NB4 (cell line): Measurements from ENCODE around the gene NRDE2.

ENCODE experiments used
- DNase-seq: peaks from one replicate; pipeline ENCODE4 v3.0.0; 2010; ENCODE audit warnings: low read depth
- H3K4me3 ChIP-seq: one replicate; pipeline ENCODE4 v1.5.1; 2011; ENCODE audit warnings: mild to moderate bottlenecking, low read depth, low read length, moderate library complexity
- MYC ChIP-seq: IDR thresholded peaks from 2 replicates; pipeline ENCODE4 v1.6.1; 2011; ENCODE audit warnings: low read depth, low read length
- POLR2A ChIP-seq: IDR thresholded peaks from 2 replicates; pipeline ENCODE4 v1.6.1; 2011; ENCODE audit warnings: mild to moderate bottlenecking; ENCODE audit not compliant: insufficient read length; ENCODE audit errors: extremely low read depth
- TF ChIP-seq, protein P1 (sequence below): IDR thresholded peaks from one replicate; pipeline ENCODE4 v1.5.1; 2012; ENCODE audit warnings: low read depth, low read length
- TF ChIP-seq, protein P2 (sequence below): IDR thresholded peaks from 2 replicates; pipeline ENCODE4 v1.6.1; 2011; ENCODE audit warnings: low read depth, low read length

NRDE2 gene

DNA sequence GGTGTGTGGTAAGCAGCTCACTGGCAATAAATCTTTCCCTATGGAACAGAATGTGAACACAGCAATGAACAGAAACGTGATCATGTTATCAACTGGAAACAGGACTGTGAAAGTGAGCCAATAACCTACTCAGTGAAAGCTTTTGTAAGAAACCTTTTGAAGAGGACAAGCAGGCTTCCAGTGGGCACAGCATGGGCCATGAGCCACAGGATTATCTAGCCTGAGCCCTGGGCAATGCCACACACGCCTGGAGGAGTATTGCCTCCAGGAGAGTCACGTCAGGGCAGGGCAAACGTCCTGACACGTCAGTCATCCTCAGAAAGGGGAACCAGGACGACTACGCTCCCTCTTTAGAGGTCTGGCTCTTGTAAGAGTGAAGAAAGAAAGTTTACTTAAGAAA lies 32.3 kb downstream of the NRDE2 start:
- H3K4me3 ChIP-seq: no peak overlapping the region
- peak; percentile 92 for DNase-seq
- peak; percentile 20; the same call in 1 of the 2 replicates for TF ChIP-seq MYC
- TF ChIP-seq, protein P1, sequence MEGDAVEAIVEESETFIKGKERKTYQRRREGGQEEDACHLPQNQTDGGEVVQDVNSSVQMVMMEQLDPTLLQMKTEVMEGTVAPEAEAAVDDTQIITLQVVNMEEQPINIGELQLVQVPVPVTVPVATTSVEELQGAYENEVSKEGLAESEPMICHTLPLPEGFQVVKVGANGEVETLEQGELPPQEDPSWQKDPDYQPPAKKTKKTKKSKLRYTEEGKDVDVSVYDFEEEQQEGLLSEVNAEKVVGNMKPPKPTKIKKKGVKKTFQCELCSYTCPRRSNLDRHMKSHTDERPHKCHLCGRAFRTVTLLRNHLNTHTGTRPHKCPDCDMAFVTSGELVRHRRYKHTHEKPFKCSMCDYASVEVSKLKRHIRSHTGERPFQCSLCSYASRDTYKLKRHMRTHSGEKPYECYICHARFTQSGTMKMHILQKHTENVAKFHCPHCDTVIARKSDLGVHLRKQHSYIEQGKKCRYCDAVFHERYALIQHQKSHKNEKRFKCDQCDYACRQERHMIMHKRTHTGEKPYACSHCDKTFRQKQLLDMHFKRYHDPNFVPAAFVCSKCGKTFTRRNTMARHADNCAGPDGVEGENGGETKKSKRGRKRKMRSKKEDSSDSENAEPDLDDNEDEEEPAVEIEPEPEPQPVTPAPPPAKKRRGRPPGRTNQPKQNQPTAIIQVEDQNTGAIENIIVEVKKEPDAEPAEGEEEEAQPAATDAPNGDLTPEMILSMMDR: no peak

DNA sequence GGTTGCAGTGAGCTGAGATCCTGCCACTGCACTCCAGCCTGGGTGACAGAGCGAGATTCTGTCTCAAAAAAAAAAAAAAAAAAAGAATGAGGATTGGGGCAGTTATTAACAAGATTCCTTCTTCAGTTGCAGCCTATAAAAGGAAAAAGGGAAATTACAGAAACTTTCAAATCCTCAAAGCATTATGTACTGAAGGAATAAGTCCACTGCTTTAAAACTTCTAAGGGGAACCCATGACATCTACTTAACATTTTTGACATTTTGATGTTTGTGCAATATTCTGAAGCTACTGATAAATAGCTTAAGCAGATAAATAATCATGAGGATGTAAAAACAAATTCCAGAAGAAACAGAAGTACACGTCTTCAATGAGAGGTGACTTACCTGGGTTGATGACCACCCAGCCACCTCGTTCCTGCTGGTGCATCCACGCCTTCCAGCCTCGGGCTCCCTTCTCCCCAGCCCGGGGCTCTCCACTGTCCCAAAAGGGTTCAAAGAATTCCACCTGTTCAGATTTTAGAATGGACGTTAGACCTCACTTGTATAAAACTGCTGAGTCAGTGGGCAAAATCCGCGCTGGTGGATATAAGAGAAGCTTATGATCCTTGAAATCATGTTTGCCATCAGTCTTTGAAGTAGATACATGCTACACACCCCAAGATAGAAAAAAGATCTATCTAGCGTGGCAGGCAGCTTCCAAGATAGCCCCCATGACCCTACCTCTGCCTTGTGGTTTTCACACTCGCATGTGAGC lies 33.7 kb downstream of the NRDE2 start:
- H3K4me3 ChIP-seq: no peak overlapping the region
- TF ChIP-seq, protein P2, sequence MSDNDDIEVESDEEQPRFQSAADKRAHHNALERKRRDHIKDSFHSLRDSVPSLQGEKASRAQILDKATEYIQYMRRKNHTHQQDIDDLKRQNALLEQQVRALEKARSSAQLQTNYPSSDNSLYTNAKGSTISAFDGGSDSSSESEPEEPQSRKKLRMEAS: no peak
- TF ChIP-seq, protein P1: no peak
- no peak for TF ChIP-seq MYC
- no peak for TF ChIP-seq POLR2A
- no peak for DNase-seq

DNA sequence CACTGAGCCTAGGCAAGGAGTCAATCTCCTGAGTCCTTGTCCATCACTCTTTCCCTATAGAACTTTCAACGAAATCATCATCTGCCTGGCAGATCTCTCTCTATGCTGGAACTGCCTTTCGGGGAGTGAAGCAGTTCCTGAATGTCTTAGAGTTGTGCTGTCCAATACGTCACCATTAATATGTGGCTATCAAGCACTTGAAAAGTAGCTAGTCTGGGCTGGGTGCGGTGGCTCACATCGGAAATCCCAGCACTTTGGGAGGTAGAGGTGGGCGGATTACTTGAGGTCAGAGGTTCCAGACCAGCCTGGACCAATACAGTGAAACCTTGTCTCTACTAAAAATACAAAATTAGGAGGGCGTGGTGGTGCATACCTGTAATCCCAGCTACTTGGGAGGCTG lies 35.1 kb downstream of the NRDE2 start:
- no peak overlapping the region for H3K4me3 ChIP-seq
- TF ChIP-seq, protein P2: no peak
- TF ChIP-seq, protein P1: no peak
- no peak for TF ChIP-seq POLR2A
- no peak for TF ChIP-seq MYC
- DNase-seq: no peak

DNA sequence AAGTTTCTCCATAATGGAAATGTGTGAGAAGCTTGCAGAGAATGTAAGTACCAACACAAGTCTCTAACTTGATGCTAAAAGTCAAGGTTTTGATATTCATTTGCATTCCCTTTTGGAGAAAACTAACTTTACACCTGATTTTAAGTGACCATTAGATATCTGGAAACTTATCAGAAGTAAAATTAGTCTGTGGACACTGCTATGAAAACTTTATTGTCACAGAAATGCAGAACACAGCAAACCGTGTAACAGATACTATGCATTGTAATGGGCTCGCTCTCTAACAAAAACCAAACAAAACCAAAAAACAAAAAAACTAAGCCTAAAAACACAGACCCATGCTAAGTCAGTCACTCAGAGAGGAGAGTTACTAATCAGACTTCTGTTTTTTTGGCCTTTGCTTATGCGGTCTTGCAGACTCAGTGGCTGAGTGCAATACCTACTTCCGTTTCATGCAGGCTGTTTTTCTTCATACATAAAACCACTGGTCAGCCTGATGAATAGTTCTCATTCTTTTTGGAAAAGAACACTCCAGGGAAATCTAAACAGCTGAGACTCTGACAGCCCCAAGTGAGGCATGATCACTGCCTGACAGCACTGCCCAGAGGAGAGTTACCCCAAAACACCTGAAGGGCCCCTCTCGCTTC lies 35.7 kb downstream of the NRDE2 start:
- H3K4me3 ChIP-seq: no peak overlapping the region
- TF ChIP-seq, protein P2: peak; percentile 66
- 0 out of 2 replicates have a peak, but pooled peaks have one; percentile 63 for TF ChIP-seq MYC
- no peak for TF ChIP-seq POLR2A
- peak; percentile 86 for DNase-seq

DNA sequence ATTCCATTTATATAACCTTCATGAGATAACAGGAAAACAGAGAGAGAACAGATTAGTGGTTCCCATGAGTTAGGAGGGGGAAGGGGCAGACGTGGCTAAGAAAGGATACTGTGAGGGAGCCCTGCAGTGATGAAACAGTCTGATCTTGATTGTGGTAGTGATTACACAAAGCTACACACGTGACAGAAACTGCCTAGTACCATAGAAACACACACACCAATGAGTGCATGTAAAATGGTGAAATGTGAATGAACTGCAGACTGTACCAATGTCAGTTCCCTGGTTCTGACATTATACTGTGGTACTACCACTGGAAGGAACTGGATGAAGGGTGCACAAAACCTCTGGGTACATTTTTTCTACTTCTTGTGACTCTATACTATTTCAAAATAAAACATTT lies 36.9 kb downstream of the NRDE2 start:
- 0 out of 2 replicates have a peak, but pooled peaks have one; percentile 6 for TF ChIP-seq MYC
- TF ChIP-seq, protein P1: no peak
- TF ChIP-seq POLR2A: no peak
- TF ChIP-seq, protein P2: peak; percentile 91
- no peak overlapping the region for H3K4me3 ChIP-seq
- DNase-seq: peak; percentile 79
